ENCODE results near the gene YBX1.
"Not testable (repeated sequence)": the region's sequence is repeated elsewhere in the genome, so short reads cannot be mapped to it uniquely, and the experiment has no call there.

The YBX1 gene

DNA sequence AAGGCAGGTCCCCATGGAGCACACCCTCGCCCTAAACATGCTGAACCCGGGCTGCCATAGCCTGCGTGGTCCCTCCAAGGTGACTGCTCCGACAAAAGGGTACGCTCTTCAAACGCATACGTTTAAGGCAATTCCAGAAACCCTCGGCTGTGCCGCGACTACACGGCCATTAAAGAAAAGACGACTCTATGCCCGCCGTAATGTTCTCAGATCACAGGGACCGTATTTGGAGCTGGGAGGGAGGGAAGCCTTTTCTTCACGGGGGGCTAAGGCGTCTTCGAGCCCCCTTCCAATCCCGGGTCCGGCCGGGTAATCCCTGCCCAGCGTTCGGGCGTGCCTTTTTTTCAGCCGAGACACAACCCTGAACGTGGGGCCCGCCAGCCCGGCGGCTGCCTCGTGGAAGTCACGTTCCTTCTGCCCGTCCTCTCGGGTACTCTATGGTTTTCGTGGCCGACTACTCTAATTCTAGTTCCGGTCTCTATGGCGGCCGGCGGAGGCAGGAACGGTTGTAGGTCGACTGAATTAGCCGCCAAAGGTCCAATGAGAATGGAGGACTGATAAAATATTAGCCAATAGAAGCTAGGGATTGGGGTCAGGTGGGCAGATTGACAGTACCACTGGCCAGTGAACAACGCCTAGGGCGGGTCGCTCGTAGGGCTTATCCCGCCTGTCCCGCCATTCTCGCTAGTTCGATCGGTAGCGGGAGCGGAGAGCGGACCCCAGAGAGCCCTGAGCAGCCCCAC, at the start of gene YBX1:
Gene YBX1, plus strand, starts transcription at position 678 of the 743 bp plus-strand sequence. CDS start 148 bp downstream, outside the sequence.
- peak; percentile 99 for DNase-seq

DNA sequence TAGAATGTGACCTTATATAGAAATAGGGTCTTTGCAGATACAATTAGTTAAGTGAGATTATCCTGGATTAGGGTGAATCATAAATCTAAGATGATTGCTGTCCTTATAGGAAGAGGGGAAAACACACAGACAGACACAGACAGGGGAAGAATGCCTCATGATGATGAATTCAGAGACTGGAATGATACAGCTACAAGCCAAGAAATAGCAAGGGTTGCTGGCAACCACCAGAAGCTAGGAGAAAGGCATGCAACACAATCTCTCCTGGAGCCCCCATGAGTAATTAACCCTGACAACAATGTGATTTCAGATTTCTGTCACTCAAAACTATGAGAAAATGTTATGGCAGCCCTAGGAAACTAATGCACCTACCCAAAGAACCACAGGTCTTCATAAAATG, 43.1 kb upstream of the YBX1 start:
- DNase-seq, result no peak

DNA sequence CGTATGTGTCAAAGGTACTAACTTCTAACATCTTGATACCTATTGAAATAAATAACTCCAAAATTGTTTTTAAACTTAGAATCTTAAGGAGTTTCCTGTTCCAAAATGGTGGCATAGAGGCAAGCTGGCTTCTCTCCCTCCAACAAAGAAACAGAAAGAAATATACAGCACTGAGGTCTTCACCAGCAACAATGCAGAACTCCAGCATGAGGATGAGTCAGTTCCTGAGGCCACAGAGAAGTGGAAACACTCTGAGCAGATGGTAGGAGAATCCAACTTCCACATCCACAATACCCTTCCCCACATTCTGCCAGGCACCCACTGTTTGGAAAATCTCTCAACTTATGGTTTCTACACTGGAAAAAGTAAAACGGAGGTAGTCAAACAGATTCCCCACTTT, 36.2 kb upstream of the YBX1 start:
- no peak for DNase-seq

GRCh38 chr1:42657201-42657600, 25.0 kb upstream of the YBX1 start:
- no peak for DNase-seq

- peak; percentile 94 for DNase-seq
These were observed 24.0 kb upstream of the YBX1 start, which contains the start of gene PPIH for GRCh38 chr1:42657981-42658876. TSS of gene PPIH (plus strand) at chr1:42658423. CDS start at chr1:42658447, 24 bp downstream.

GRCh38 chr1:42658877-42659337, 23.3 kb upstream of the YBX1 start:
- no peak for DNase-seq

- DNase-seq, result no peak
These were observed 21.2 kb upstream of the YBX1 start for GRCh38 chr1:42660907-42661500.

DNA sequence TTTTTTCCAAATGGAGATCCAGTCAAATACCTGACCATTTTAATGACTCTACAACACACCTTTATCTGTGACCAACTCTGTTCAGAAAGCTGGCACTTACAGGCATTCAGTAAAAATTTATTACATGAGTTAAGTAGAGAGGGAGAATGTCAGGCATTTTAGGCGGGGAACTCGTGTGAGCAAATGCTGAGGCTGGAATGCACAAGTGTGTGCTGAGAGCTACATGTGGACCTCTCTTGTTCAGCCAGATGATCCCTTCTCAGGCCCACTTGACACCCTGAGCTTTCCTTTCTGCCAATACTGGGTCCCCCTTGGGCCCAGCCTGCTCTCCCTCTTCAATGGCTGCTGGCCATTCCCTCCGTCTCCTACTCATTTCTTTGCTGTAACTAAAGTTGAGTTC, 12.3 kb upstream of the YBX1 start:
- no peak for DNase-seq

DNA sequence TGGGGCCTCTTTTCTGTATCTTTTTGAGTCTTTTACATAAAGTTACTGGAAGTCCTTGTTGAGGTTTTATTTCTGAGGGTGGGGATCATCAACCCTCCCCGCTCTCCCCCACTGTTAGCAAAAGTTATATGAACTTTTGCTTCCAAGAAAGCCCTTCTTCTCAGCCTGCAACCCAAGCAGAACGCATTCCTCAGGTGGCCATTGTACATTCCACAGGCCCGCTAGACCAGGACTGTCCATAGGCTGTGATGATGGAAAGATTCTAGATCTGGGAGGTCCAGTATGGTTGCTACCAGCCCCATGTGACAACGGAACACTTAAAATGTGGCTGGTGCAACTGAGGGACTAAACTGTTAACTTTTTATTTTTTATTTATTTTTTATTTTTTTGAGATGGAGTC, 11.8 kb upstream of the YBX1 start:
- DNase-seq, result no peak

- no peak for DNase-seq
These were observed 8.0 kb upstream of the YBX1 start for GRCh38 chr1:42674214-42674613.

GRCh38 chr1:42674682-42675081, 7.5 kb upstream of the YBX1 start:
- DNase-seq, result no peak

DNA sequence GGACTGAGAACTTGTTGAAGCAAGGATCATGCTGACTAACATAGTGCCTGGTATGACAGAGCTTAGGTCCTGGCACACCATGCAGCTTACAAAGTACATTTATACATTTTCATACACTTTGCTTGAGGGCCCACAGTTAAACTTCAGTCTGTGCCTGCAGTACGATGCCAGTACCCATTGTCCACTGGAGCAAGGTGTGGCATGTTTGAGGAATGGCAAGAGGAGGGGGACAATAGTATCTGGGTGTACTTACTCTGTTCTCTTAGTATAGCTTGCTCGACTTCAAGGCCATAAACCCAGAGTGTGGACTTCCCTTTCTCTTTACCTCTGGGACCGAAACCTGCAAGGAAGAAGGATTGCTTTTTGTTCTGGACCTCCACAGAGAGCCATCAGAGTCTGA, 6.8 kb upstream of the YBX1 start:
- DNase-seq, result no peak

GRCh38 chr1:42676534-42677087, 5.6 kb upstream of the YBX1 start:
- no peak for DNase-seq

- no peak for DNase-seq
These were observed 2.7 kb upstream of the YBX1 start for GRCh38 chr1:42679364-42679983.

- DNase-seq, result no peak
These were observed 2.2 kb upstream of the YBX1 start for GRCh38 chr1:42680055-42680454.

- DNase-seq, result peak; percentile 58
These were observed 1.1 kb upstream of the YBX1 start for GRCh38 chr1:42680921-42681683.

GRCh38 chr1:42682484-42682738, 193 bp downstream of the YBX1 start:
- not testable (repeated sequence) for DNase-seq

- DNase-seq, result peak; percentile 38
These were observed 717 bp downstream of the YBX1 start for GRCh38 chr1:42682739-42683531.

GRCh38 chr1:42684139-42684538, 1.9 kb downstream of the YBX1 start:
- DNase-seq, result peak; percentile 7

GRCh38 chr1:42686418-42686817, 4.2 kb downstream of the YBX1 start:
- DNase-seq, result no peak

DNA sequence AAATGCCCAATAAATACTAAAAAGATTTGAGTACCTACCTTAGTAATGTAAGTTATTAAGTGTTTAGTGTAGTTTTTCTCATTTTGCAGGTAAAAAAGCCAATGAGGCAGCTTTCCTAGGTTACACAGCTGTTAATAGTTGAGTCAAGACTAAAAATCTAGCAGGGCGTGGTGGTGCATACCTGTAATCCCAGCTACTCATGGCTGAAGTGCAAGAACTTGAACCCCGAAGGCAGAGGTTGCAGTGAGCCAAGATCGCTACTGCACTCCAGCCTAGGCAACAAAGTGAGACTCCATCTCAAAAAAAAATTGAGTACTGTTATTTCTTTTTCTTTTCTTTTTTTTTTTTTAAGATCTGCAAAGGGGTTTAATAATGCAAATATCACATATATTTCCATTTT, 7.7 kb downstream of the YBX1 start:
- no peak for DNase-seq

All from NCI-H1105 treated with DMSO at 0.1 percent for 48 hours (cell line).